ENCODE data around the gene ADGRG2.
"Not testable (repeated sequence)": the region's sequence is repeated elsewhere in the genome, so short reads cannot be mapped to it uniquely, and the experiment has no call there.

The ADGRG2 gene

GRCh38 chrX:18997916-18998315, 124.4 kb downstream of the ADGRG2 start:
- no peak for DNase-seq

GRCh38 chrX:18996536-18996935, 125.7 kb downstream of the ADGRG2 start:
- DNase-seq: no peak

GRCh38 chrX:18995221-18995620, 127.0 kb downstream of the ADGRG2 start:
- DNase-seq: no peak

- DNase-seq: no peak
Observed at GRCh38 chrX:18994713-18995112, 127.6 kb downstream of the ADGRG2 start.

GRCh38 chrX:18992829-18993228, 129.4 kb downstream of the ADGRG2 start:
- no peak for DNase-seq

GRCh38 chrX:18985186-18985435, 137.2 kb downstream of the ADGRG2 start:
- no peak for DNase-seq

GRCh38 chrX:18984381-18985185, 137.7 kb downstream of the ADGRG2 start:
- DNase-seq: peak; percentile 76

- peak; percentile 48 for DNase-seq
Observed at GRCh38 chrX:18983666-18984380, 138.4 kb downstream of the ADGRG2 start, which contains the start of gene PHKA2. PHKA2 (minus strand) TSS chrX:18984114; CDS start chrX:18983932, 182 bp downstream.

GRCh38 chrX:18981124-18981807, 141.0 kb downstream of the ADGRG2 start:
- DNase-seq: no peak

GRCh38 chrX:18980262-18980661, 142.0 kb downstream of the ADGRG2 start:
- DNase-seq: not testable (repeated sequence)

- DNase-seq: no peak
Observed at GRCh38 chrX:18974993-18975392, 147.3 kb downstream of the ADGRG2 start.

- DNase-seq: no peak
Observed at GRCh38 chrX:18973527-18974192, 148.6 kb downstream of the ADGRG2 start.

GRCh38 chrX:18971506-18971905, 150.8 kb downstream of the ADGRG2 start:
- DNase-seq: no peak

- no peak for DNase-seq
Observed at GRCh38 chrX:18970465-18970864, 151.8 kb downstream of the ADGRG2 start.

GRCh38 chrX:18966624-18967023, 155.6 kb downstream of the ADGRG2 start:
- DNase-seq: no peak

- DNase-seq: no peak
Observed at GRCh38 chrX:18964901-18965300, 157.4 kb downstream of the ADGRG2 start.

GRCh38 chrX:18964026-18964425, 158.2 kb downstream of the ADGRG2 start:
- no peak for DNase-seq

GRCh38 chrX:18962329-18962728, 159.9 kb downstream of the ADGRG2 start:
- no peak for DNase-seq

- no peak for DNase-seq
Observed at GRCh38 chrX:18961686-18962085, 160.6 kb downstream of the ADGRG2 start.

- DNase-seq: no peak
Observed at GRCh38 chrX:18956303-18957032, 165.8 kb downstream of the ADGRG2 start.

- no peak for DNase-seq
Observed at GRCh38 chrX:18955676-18956075, 166.6 kb downstream of the ADGRG2 start.

- no peak for DNase-seq
Observed at GRCh38 chrX:18951032-18951431, 171.2 kb downstream of the ADGRG2 start.

- DNase-seq: no peak
Observed at GRCh38 chrX:18949944-18950301, 172.3 kb downstream of the ADGRG2 start.
